Hematopoietic multipotent progenitor cell treated with erythropoietin and hydrocortisone succinate and interleukin-3 and kit ligand, for 4 days (in vitro differentiated cells): ENCODE results near the gene RSPH10B2.
"Not testable (repeated sequence)": the region's sequence is repeated elsewhere in the genome, so short reads cannot be mapped to it uniquely, and the experiment has no call there.

Source experiments
- DNase-seq: peaks from one replicate; pipeline ENCODE4 v3.0.0-alpha.2; 2015

Gene RSPH10B2

DNA sequence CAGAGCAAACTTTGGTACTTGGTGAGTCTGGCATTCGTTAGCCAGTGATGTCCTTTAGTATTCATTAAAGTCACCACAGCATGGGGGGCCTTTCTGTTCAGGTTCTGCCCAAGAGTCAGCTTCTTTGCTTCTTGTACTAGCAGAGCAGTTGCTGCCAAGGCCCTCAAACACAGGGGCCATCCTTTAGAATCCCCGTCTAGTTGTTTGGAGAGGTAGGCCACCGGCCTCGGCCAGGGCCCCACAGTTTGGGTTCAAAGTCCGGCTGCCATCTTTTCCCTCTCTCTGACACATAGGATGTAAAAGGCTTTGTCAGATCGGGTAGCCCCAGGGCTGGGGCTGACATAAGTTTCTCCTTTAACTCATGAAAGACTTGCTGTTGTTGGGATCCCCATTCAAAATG is 89.8 kb downstream of the RSPH10B2 start:
- DNase-seq: not testable (repeated sequence)

DNA sequence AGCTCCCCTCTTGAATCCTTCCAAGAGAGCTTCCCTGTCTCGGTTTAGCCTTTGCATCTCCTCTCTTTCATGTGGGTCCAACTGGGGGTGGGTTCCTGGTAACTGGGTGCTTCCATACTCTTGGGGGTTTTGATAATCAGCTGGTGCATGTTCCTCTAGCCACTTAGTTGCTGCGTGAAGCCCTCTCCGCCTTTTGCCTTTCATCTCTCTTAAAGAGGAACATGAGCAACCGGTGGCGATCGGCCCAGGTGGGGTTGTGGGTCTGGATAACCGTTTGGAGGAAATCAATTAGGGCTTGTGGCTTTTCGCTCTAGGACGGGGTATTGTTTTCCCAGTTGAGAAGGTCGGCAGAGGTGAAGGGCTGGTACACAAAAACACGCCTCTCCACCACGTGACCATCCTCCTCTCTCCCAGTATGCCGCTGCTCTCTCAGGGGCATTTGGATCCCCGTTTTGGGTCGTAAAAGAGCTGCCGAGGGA is 92.1 kb downstream of the RSPH10B2 start:
- DNase-seq: peak; percentile 34

DNA sequence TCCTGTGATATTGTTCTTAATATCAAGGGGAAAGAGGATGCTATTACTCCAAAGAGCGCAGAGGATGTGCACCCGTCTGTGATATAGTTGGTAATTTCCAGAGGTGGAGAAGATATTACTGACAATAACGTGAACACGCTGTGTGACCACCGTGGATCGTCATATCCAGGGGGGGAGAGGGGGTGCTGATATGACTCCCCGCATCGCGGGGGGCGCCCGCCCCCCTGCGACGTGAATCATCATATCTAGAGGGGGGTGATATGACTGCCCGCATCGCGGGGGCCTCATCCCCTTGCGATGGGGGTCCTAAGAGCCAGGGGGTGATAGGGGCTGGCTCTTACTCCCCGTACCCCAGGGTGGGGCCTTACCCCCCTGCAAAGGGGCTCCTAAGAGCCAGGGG is 93.8 kb downstream of the RSPH10B2 start:
- DNase-seq: not testable (repeated sequence)
